NCI-H2081 treated with DMSO at 0.1 percent for 48 hours (cell line): ENCODE results near the gene SIPA1L3.
"Not testable (repeated sequence)": the region's sequence is repeated elsewhere in the genome, so short reads cannot be mapped to it uniquely, and the experiment has no call there.

Experiments
- DNase-seq: peaks from one replicate; lab custom pipeline; 2025; lab: John Stamatoyannopoulos, UW

SIPA1L3 gene

GRCh38 chr19:38211766-38212165, 304.8 kb downstream of the SIPA1L3 start:
- DNase-seq, result no peak

- no peak for DNase-seq
Measured at GRCh38 chr19:38213469-38213868, 306.5 kb downstream of the SIPA1L3 start.

- no peak for DNase-seq
Measured at GRCh38 chr19:38213911-38214625, 307.1 kb downstream of the SIPA1L3 start.

GRCh38 chr19:38216785-38217641, 310.0 kb downstream of the SIPA1L3 start:
- no peak for DNase-seq

- DNase-seq, result no peak
Measured at GRCh38 chr19:38218204-38218603, 311.2 kb downstream of the SIPA1L3 start.

GRCh38 chr19:38219221-38219620, 312.2 kb downstream of the SIPA1L3 start:
- DNase-seq, result no peak

GRCh38 chr19:38221421-38221820, 314.4 kb downstream of the SIPA1L3 start:
- no peak for DNase-seq

- DNase-seq, result no peak
Measured at GRCh38 chr19:38221919-38222830, 315.2 kb downstream of the SIPA1L3 start.

- no peak for DNase-seq
Measured at GRCh38 chr19:38223119-38223523, 316.1 kb downstream of the SIPA1L3 start.

GRCh38 chr19:38223617-38224013, 316.6 kb downstream of the SIPA1L3 start:
- DNase-seq, result no peak

GRCh38 chr19:38224014-38224862, 317.2 kb downstream of the SIPA1L3 start, which contains the start of gene DPF1:
TSS of gene DPF1 (minus strand) at chr19:38224222. CDS start at chr19:38224142, 80 bp downstream.
- DNase-seq, result no peak

GRCh38 chr19:38224863-38225218, 317.8 kb downstream of the SIPA1L3 start:
- not testable (repeated sequence) for DNase-seq

GRCh38 chr19:38227287-38228004, 320.4 kb downstream of the SIPA1L3 start:
- no peak for DNase-seq

- no peak for DNase-seq
Measured at GRCh38 chr19:38228005-38228377, 321.0 kb downstream of the SIPA1L3 start.

GRCh38 chr19:38228491-38229439, 321.8 kb downstream of the SIPA1L3 start:
- DNase-seq, result no peak

- DNase-seq, result no peak
Measured at GRCh38 chr19:38229585-38230073, 322.6 kb downstream of the SIPA1L3 start.

- not testable (repeated sequence) for DNase-seq
Measured at GRCh38 chr19:38230506-38231133, 323.6 kb downstream of the SIPA1L3 start.

- DNase-seq, result no peak
Measured at GRCh38 chr19:38231918-38232317, 324.9 kb downstream of the SIPA1L3 start.
